ENCODE results near the gene PRB2.
"Not testable (repeated sequence)": the region's sequence is repeated elsewhere in the genome, so short reads cannot be mapped to it uniquely, and the experiment has no call there.

PRB2 gene

GRCh38 chr12:11395467-11395866 lies at the start of gene PRB2:
Gene PRB2 (minus strand): TSS chr12:11395567. CDS start chr12:11395529, 38 bp downstream.
- DNase-seq, result not testable (repeated sequence)

GRCh38 chr12:11437966-11438365 lies 42.6 kb upstream of the PRB2 start:
- no peak for DNase-seq

DNA sequence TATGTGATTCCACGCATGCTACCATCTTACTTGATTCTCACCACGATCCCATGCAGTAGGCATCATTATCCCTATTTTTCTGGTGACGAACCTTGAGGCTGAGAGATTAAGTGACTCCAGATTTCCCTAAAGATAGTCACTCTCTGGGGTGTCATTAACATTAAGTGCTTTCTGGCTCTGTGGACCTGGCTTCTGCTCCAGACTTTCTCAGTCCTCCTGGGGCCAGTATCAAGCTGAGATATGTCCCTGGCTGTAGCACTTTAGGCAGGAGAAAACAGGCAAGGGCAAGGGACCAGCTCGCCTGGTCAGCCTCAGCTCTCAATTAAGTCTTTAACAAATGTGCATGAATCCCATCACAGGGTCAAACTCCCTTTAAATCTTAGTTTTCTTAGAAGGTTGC lies 38.3 kb upstream of the PRB2 start:
- no peak for DNase-seq

GRCh38 chr12:11431486-11431885 lies 36.1 kb upstream of the PRB2 start:
- DNase-seq, result no peak

DNA sequence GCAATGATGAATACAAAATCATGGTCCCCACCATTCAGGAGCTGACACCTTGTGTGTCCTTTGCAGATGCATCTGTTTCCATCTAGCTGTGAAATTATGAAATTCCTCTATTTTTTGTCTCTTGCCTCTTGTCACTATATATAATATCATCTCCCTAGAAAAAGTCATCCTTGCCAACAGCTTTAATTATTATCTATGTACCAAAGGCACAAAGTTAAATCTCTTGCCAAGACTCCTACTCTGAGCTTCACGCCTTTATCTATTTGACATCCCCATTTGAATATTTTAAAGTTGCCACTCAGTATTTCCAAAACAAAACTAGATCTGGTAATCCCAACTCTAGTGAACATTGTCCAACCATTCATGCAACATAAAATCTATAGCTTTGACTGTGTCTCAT lies 32.0 kb upstream of the PRB2 start:
- no peak for DNase-seq

GRCh38 chr12:11412731-11413130 lies 17.4 kb upstream of the PRB2 start:
- no peak for DNase-seq

DNA sequence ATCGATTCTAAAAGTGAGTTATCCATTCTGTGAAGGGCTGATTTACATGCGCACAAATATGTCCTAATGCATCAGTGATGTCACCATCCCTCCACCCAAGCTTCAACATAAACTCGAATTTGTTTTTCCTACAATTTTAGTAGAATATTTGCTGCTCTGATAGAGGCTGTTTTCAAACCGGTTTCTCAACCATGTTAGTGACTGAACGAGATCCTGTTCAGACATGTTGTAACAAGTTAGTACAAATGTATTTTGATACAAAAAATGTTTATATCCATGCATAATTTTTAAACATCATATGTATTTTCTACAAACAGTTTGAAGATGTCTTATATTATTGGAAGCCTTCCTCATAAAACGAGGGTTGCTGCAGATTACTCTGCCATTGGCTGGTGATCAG lies 12.7 kb upstream of the PRB2 start:
- DNase-seq, result no peak

DNA sequence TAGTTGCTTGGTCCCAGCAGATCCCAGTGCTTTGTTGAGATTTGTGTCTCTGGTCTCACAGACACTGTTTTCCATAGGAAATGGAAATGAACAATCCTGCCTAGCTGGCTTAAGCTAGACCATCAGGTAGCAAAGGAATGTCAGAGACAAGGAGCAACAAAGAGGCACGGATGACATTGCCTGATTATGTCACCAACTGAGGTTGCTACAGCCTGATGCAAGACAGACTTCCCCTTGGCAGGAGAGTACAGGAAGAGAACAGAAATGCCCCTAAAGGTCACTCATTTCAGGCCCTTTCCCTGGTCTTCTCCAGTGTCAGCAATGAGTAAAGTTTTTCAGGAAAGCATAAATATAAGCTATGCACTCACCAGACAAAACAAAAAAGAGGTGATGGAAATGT lies 2.0 kb upstream of the PRB2 start:
- DNase-seq, result no peak

DNA sequence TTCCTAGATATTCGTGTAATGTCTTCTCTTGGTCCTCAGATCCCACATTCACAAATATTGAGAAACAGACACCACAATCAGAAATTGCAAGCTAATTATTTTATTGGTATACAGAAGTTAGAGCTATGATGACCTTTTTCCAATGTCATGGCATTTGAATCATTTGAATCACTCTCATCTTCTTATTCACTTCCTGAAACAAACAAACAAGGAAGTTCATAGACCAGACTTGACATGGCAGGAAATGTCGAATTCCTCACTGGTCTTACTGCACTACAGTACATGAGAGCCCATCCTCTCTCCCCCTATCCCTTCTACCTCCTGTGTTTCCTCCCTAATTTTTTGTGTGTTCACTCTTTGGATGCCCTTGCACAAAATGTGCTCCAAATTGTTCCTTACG lies 3.9 kb downstream of the PRB2 start:
- DNase-seq, result not testable (repeated sequence)

DNA sequence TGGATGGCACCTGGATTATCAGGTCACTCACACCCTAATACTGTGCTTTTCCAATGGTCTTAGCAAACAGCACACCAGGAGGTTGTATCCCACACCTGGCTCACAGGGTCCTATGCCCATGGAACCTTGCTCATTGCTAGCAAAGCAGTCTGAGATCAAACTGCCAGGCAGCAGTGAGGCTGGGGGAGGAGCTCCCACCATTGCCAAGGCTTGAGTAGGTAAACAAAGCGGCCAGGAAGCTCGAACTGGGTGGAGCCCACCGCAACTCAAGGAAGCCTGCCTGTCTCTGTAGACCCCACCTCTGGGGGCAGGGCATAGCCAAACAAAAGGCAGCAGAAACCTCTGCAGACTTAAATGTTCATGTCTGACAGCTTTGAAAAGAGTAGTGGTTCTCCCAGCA lies 17.9 kb downstream of the PRB2 start:
- DNase-seq, result not testable (repeated sequence)

- DNase-seq, result no peak
Observed at GRCh38 chr12:11361151-11361550, 34.2 kb downstream of the PRB2 start.

- not testable (repeated sequence) for DNase-seq
Observed at GRCh38 chr12:11360205-11360883, 35.0 kb downstream of the PRB2 start.

GRCh38 chr12:11351736-11352135 lies 43.6 kb downstream of the PRB2 start:
- not testable (repeated sequence) for DNase-seq

DNA sequence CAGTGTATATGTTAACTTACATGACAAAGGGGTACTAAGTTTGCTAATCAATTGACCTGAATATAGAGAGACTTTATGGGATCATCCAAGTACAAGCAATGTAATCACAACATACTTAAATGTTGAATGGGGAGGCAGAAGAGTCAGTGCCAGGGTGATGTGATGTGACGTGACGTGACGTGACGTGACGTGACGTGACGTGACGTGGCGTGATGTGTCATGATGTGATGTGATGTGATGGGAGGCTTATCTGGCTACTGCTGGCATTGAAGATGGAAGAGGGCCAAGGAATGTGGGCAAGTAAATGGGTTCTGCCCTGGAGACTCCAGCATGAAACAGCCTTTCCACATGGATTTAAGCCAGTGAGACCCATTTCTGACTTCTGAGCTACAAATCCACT lies 46.9 kb downstream of the PRB2 start:
- DNase-seq, result no peak

DNA sequence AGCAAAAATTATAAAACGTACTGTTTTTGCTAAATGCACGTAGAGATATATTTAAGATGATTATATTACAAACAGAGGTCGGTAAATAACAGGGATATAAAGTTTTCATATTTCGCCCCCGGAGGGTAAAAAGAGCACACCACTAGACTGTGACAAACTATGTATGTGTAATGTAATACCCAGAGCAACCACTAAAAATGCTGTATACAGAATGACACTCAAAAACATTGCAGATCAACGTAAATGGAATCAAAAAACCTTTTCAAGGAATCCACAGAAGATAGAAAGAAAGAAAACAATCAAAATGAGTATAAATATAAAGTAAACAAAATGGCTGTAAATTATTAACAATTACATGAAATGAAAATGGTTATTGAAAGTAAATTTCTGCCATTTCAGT lies 47.6 kb downstream of the PRB2 start:
- DNase-seq, result no peak

DNA sequence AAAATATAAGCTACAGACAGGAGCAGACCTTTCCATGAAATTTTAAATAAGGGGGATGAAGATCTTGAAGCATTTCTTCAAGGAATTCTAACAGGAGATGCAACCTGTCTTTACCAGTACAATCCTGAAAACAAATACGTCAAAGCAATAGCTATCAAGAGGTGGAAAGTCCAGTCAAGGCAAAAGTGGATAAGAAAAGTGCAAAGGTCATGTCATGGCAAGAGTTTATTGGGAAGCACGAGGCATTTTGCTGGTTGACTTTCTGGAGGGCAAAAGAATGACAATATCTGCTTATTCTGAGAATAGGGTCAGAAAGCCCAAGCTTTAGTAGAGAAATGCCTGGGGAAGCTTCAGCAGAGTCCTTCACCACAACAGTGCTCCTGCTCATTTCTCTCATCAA lies 50.9 kb downstream of the PRB2 start:
- DNase-seq, result no peak

Data from C1 segment of cervical spinal cord (tissue), 14 donors.